Cardiac muscle cell (in vitro differentiated cells and primary cell): ENCODE data around the gene ZNF697. TPM values are rescaled to one million over a fixed set of nuclear protein-coding genes. Genes with fewer than 3 reads are reported as not detected.

Experiments used
- DNase-seq, 2 donors: peaks; one replicate each; pipeline versions ENCODE4 v3.0.0 to v3.0.0-alpha.2; 2010 to 2017; ENCODE audit warnings: low read depth in 1 of 2, low spot score in 1 of 2
- H3K27ac ChIP-seq: fragments of 200-600 bp; sonication (generic); 2 replicates; pipeline ENCODE4 v1.5.1; 2016
- H3K27me3 ChIP-seq: fragments of 200-600 bp; sonication (generic); 2 replicates; pipeline ENCODE4 v1.6.0; 2016; ENCODE audit warnings: control low read depth
- H3K36me3 ChIP-seq: fragments of 200-600 bp; sonication (generic); 2 replicates; pipeline ENCODE4 v1.5.1; 2016; ENCODE audit warnings: control low read depth
- H3K4me1 ChIP-seq: fragments of 200-600 bp; sonication (generic); 2 replicates; pipeline ENCODE4 v1.8.1; 2017; ENCODE audit warnings: low read depth, mild to moderate bottlenecking, mixed run types
- H3K4me3 ChIP-seq: fragments of 200-600 bp; sonication (generic); 2 replicates; pipeline ENCODE4 v1.5.1; 2016; ENCODE audit warnings: mild to moderate bottlenecking
- H3K9me3 ChIP-seq: fragments of 200-600 bp; sonication (generic); 2 replicates; pipeline ENCODE4 v1.5.1; 2017; ENCODE audit warnings: low read depth, mild to moderate bottlenecking, control low read depth
- CTCF ChIP-seq: IDR thresholded peaks from 2 replicates; pipeline ENCODE4 v1.5.1; 2012; ENCODE audit warnings: low read depth, mild to moderate bottlenecking, low read length
- polyA plus RNA-seq: library from polyadenylated mRNA; unstranded; fragments of >200 nt; fragmentation: Nextera tagmentation; extraction: Ambion mirVana; gene quantifications from 2 replicates; pipeline ENCODE4 v1.2.1, GENCODE V29; 2016
- total RNA-seq: library from RNA; depleted of rRNA; stranded (reverse); fragments of >200 nt; gene quantifications from 2 replicates; pipeline ENCODE4 v1.2.3, GENCODE V29; 2016

The ZNF697 gene
- total and polyA plus RNA-seq, 2 experiments from 2014 or later, result 1.1 to 8.1 TPM

GRCh38 chr1:119686661-119687060, 38.6 kb upstream of the ZNF697 start:
- H3K4me3 ChIP-seq, result no peak overlapping the region

GRCh38 chr1:119683893-119684292, 35.8 kb upstream of the ZNF697 start:
- no peaks in the 10 kb centered on the region for H3K36me3 ChIP-seq
- TF ChIP-seq CTCF, result no peak
- no peak for DNase-seq
- no peaks in the 10 kb centered on the region for H3K4me1 ChIP-seq
- no peak overlapping the region for H3K4me3 ChIP-seq
- no peak overlapping the region for H3K27ac ChIP-seq
- H3K9me3 ChIP-seq, result no peaks in the 10 kb centered on the region
- no peaks in the 10 kb centered on the region for H3K27me3 ChIP-seq

More at GRCh38 chr1:119686661-119687060, 38.6 kb upstream of the ZNF697 start:
- Histone ChIP-seq H3K36me3 (no peaks in the 10 kb centered on the region), H3K9me3 (no peaks in the 10 kb centered on the region), H3K4me1 (no peaks in the 10 kb centered on the region), H3K27me3 (no peaks in the 10 kb centered on the region), H3K27ac (no peak overlapping the region)
- DNase-seq, result no peak
- no peak for TF ChIP-seq CTCF

- no peak for TF ChIP-seq CTCF
- Histone ChIP-seq H3K4me3 (no peak overlapping the region), H3K4me1 (no peaks in the 10 kb centered on the region), H3K36me3 (no peaks in the 10 kb centered on the region), H3K27me3 (no peaks in the 10 kb centered on the region), H3K27ac (no peak overlapping the region), H3K9me3 (no peaks in the 10 kb centered on the region)
- no peak for DNase-seq
Measured at GRCh38 chr1:119682141-119682540, 34.1 kb upstream of the ZNF697 start.

- no peaks in the 10 kb centered on the region for H3K4me1 ChIP-seq
- no peak for DNase-seq
- H3K9me3 ChIP-seq, result no peaks in the 10 kb centered on the region
- no peak overlapping the region for H3K27ac ChIP-seq
- H3K4me3 ChIP-seq, result no peak overlapping the region
- TF ChIP-seq CTCF, result no peak
- H3K27me3 ChIP-seq, result no peaks in the 10 kb centered on the region
- H3K36me3 ChIP-seq, result no peaks in the 10 kb centered on the region
Measured at GRCh38 chr1:119681560-119681959, 33.5 kb upstream of the ZNF697 start.

- H3K27me3 ChIP-seq, result no peaks in the 10 kb centered on the region
- no peaks in the 10 kb centered on the region for H3K4me1 ChIP-seq
- no peaks in the 10 kb centered on the region for H3K36me3 ChIP-seq
- H3K9me3 ChIP-seq, result no peaks in the 10 kb centered on the region
- no peak for DNase-seq
- TF ChIP-seq CTCF, result no peak
- H3K27ac ChIP-seq, result no peak overlapping the region
- H3K4me3 ChIP-seq, result no peak overlapping the region
Measured at GRCh38 chr1:119680723-119681122, 32.7 kb upstream of the ZNF697 start.

GRCh38 chr1:119680193-119680592, 32.1 kb upstream of the ZNF697 start:
- Histone ChIP-seq H3K27ac (no peak overlapping the region), H3K9me3 (no peaks in the 10 kb centered on the region), H3K4me1 (no peaks in the 10 kb centered on the region), H3K27me3 (no peaks in the 10 kb centered on the region), H3K36me3 (no peaks in the 10 kb centered on the region), H3K4me3 (no peak overlapping the region)
- no peak for TF ChIP-seq CTCF
- no peak for DNase-seq
